H7 (cell line): ENCODE measurements around the gene ARHGAP27. TPM values are rescaled to one million over a fixed set of nuclear protein-coding genes. Genes with fewer than 3 reads are reported as not detected.
"Not testable (repeated sequence)": the region's sequence is repeated elsewhere in the genome, so short reads cannot be mapped to it uniquely, and the experiment has no call there.

Experiments used
- DNase-seq: peaks from one replicate; pipeline ENCODE4 v3.0.0; 2012
- H3K27me3 ChIP-seq: 2 replicates; pipeline ENCODE4 v1.6.0; 2011; ENCODE audit warnings: mild to moderate bottlenecking, low read length; ENCODE audit not compliant: control insufficient read depth, insufficient read depth
- H3K36me3 ChIP-seq: replicated peaks from 2 replicates; pipeline ENCODE4 v1.5.1; 2011; ENCODE audit warnings: low read length; ENCODE audit not compliant: control insufficient read depth, insufficient read depth
- H3K4me3 ChIP-seq: 2 replicates; pipeline ENCODE4 v1.5.1; 2011; ENCODE audit warnings: low read depth, mild to moderate bottlenecking, control low read depth, low read length, moderate library complexity; ENCODE audit not compliant: insufficient read depth
- total RNA-seq: library from RNA; depleted of rRNA; stranded (reverse); fragments of >200 nt; shearing (Covaris generic); gene quantifications from 2 replicates; pipeline ENCODE4 v1.2.3, GENCODE V29; 2014

The ARHGAP27 gene
- total RNA-seq, 1 experiment from 2014 or later, result 4.5 TPM

DNA sequence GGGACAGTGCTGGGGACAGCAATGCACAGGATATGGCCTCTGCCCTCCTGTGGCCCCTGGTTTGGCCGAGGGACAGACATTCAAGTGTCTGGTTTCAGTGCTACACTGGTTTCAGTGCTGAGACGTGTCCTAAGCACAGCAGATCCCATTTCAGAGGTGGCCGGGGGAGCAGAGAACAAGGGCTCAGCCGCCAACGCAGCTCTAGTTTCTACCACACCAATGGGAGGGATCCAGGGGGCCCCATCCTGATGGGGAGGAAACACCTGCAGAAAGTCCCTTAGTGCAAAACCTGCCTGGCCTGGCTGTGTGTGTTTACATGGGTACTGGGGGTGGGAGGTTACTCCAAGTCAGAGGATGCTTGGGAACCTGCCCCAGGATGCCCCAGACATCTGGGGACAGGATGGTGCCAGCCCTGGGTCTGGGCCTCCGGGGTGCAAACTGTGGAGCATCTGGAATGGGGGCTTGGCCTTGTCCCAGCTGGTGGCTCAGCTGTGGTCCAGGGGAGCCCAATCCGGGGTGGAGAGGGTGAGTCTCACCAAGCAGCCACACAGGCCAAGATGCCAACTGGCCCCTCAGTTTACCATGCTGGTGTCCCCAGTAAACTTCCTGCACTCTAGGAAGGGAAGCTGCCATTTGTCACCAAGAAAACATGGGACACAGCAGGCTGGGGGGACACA lies 8.3 kb upstream of the ARHGAP27 start:
- not testable (repeated sequence) for H3K36me3 ChIP-seq, H3K4me3 ChIP-seq, H3K27me3 ChIP-seq
- peak; percentile 71 for DNase-seq

DNA sequence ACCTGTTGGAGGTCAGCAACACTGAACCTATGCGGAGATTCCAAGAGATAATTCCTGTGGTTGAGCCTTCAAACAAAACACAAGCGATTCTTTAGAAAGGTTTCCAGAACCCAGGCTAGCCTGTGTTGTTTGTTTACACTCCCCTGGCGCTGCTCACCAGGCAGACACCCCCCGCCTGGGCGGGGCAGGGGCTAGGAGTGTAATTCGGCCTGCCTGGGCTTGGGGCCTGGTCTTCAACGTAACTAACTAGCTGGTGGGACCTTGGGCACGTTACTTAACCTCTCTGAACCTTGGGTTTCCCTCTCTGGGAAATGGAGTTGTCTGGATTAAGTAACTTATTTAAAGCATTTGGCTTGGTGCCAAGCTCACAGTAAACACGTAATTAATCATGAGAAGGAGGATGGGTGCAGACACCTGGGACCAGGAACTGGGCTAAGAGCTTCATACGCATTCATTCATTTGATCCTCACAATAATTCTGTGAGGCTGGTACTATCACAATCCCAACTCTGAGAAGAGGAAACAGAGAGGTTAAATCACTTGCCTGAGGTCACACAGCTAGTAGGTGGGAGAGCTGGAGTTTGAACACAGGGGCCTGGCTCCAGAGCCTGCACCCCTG lies 7.6 kb upstream of the ARHGAP27 start:
- peak; percentile 80 for DNase-seq
- no peak overlapping the region for H3K4me3 ChIP-seq
- H3K27me3 ChIP-seq, result no peaks in the 10 kb centered on the region; the same call in 1 of the 2 replicates
- H3K36me3 ChIP-seq, result no peaks in the 10 kb centered on the region

DNA sequence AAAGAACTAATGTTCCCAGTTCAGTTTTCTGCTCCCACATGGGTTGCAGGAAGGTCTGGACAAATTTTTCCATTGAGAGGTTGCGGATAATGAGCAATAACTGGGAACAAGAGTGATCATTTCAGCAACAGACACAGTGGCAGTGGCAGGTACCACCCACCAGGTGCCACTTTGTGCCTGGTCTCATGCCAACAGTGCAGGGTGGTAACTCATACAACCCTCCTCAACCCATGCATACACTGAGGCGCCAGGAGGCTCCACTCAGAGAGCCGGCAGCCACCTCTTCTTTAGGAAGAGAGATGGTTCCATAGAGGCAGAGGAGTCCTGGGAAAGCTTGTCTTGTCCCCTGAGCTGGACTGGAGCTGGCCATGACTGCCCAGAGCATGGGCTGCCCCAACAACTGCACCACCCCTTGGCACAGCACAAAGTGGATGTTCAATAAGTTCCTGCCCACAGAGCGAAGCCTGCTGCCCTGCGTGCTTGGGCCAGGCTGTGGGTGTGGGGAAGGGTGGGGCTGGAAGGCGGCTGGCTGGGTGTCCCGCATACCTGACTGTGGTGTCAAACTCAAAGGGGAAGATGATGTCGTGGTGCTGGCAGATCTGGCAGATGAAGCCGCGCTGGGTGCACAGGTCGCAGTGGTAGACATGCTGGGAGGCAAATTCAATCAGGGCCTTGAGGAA lies 6.4 kb upstream of the ARHGAP27 start:
- DNase-seq, result peak; percentile 28

DNA sequence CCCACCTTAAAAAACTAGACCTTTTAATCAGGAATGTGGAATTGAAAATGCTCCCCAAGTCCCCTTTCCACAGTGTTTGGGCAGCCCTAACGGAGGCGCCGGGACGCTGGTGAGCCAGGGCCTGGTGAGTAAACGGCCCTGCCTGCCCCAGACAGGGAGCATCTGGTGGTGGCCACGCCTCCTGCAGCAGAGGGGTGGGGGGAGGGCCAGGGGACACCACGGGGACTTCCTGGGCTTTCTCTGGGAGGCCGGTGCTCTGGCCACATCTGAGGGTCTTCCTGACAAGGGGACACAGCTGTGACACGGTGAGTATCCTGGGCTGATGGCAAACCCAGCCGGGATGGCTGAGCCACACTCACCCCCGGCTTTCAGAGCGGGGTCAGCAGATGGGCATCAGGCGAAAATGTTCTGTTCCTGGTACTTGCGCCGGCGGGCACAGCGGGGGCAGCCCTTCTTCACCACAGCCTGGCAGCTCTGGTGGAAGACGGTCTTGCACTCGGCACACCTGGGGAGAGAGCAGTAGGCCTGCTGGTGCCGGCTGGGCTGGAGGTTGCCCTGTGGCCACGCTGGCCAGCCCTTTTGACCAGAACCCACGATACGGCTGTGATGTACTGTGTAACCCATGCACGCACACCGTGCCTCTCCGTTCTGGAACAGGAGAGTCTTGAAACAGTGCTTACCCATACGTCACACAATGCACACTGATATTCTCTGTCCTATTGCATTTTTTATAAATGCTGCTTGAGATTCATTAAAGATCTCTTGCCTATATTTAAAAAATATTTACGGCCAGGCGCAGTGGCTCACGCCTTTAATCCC lies 5.0 kb upstream of the ARHGAP27 start:
- peak; percentile 80 for DNase-seq
- H3K27me3 ChIP-seq, result peaks cover 8% of the 10 kb centered on the region
- H3K36me3 ChIP-seq, result no peaks in the 10 kb centered on the region
- no peak overlapping the region for H3K4me3 ChIP-seq

More for the DNA sequence above, 6.4 kb upstream of the ARHGAP27 start:
- Histone ChIP-seq H3K4me3 (no peak overlapping the region), H3K27me3 (no peaks in the 10 kb centered on the region; the same call in 1 of the 2 replicates), H3K36me3 (no peaks in the 10 kb centered on the region)

DNA sequence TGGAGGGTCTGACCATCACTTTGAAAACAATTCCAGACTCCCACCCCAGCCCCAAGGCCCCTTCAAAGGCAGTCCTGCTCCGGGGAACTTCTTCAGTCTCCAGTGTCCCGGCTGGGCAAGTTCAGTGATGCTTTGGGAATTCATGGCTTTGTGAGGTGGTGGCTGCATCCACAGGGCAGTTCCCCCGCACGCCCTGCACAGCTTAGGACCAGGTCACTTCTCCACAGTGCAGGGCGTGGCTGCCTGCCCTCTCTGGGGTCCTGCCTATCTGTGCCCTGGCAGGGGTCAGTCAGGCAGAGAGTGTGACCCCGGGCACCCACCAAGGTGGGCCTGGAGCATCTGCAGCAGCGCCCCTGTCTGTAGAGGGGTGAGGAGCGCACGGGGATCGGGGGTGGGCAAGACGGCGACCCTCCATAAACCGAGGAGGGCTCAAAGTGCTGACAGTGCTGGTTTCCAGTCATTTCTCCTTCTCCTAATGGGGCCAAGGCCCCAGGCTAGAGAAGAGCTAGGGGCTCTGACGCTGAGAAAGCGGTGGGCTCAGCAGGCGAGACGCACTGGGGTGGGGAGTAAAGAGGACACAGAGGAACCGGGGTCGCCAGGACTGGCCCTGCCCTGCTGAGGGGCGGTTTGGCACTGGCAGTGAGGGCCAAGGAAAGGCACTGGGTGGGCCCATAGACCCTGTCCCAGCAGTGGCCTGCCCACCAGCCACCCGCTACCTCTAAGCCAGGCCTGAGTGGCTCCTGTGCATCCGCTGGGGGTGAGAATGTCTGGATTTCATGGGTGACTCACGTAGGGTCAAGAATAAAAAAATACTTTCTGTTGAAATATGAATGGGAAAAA lies 4.2 kb upstream of the ARHGAP27 start:
- DNase-seq, result peak; percentile 49
- H3K27me3 ChIP-seq, result peaks cover 15% of the 10 kb centered on the region
- H3K36me3 ChIP-seq, result no peaks in the 10 kb centered on the region
- no peak overlapping the region for H3K4me3 ChIP-seq

- Histone ChIP-seq H3K4me3 (no peak overlapping the region), H3K27me3 (peaks cover 18% of the 10 kb centered on the region), H3K36me3 (no peaks in the 10 kb centered on the region)
- DNase-seq, result peak; percentile 51
These were observed 3.5 kb upstream of the ARHGAP27 start for GRCh38 chr17:45436161-45436560.

DNA sequence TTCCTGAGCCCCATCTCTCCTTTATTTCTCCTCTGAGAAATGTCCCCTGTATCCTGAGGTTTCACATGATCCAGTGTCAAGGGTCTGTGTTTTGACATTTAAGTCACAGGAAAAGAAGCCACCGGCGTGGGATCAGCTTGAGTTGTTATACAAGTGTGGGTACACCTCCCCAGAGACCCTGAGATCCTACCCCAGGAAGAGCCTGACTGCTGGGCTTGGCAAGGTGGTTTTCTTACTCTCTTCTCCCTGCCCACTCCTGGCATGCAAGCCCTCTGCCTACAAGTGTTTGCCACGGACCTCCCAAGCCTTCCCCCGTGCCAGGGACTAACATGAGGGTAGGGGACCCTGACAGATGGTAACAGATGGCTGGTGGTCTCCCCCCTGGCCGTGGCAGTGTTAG lies 2.8 kb upstream of the ARHGAP27 start:
- DNase-seq, result peak; percentile 21
- Histone ChIP-seq H3K36me3 (no peaks in the 10 kb centered on the region), H3K4me3 (no peak overlapping the region), H3K27me3 (peaks cover 25% of the 10 kb centered on the region)

DNA sequence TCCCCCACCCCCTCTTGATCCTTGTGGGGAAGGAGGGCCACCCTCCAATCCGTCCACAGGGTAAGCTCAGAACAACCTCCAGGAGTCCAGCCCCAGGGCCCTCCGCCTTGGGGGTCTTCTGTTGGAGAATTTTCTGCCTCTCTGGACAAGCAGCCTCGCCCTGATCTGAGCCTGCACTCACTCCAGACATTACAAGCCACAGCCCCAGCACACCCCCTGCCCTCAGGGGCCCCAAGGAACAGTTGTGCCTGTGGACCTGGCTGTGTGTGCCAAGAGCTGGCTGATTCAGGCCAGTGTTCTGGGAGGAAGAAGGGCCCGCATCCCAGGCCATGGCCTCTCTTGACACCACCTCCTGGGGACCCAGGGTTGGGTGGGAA lies 477 bp upstream of the ARHGAP27 start:
- Histone ChIP-seq H3K4me3 (peak overlapping the region; percentile 66; the same call in 1 of the 2 replicates), H3K36me3 (no peaks in the 10 kb centered on the region), H3K27me3 (peaks cover 48% of the 10 kb centered on the region)
- peak; percentile 63 for DNase-seq

- peak overlapping the region; percentile 66 for H3K4me3 ChIP-seq
- peak; percentile 99 for DNase-seq
- H3K27me3 ChIP-seq, result peaks cover 49% of the 10 kb centered on the region
- no peaks in the 10 kb centered on the region for H3K36me3 ChIP-seq
These were observed 902 bp downstream of the ARHGAP27 start for GRCh38 chr17:45431531-45432404.

DNA sequence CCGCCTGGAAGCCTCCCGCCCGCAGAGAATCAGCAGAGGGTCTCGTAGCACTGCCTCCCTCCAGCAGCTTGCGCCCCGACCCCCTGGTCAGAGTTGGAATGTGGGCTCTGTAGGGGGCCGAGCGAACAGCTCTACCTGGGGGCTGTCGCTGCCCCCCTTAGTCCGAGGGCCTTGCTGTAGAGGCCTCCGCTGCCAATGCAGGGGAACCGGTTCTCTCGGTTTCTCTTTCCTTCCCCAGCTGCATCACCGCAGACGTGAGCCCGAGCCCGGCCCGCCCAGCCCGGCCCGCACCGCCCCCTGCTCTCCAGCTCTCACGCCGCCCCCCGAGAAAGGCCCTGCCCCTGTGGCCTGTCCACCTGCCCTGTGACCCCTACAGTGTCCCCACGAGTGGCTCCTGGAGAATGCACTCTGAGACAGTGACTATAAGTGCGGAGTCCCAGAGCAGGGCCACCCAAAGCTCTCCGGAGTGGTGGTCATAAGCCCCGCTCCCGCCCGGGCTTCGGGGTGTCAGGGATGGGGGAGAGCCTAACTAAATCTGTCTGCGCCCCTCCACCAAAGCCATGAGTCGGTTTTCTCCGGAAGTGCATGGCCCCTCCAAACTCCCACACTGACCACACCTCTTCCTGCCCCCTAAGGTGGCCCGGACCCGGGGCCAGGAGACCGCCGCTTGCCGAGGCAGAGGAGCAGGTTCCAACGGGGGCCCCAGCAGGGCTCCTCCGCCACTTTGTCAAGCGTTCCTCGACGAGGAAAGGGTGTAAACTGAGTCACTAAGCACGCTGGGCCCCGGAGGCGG lies 1.7 kb downstream of the ARHGAP27 start:
- Histone ChIP-seq H3K27me3 (peaks cover 50% of the 10 kb centered on the region), H3K36me3 (no peaks in the 10 kb centered on the region), H3K4me3 (peak overlapping the region; percentile 66)
- peak; percentile 91 for DNase-seq

DNA sequence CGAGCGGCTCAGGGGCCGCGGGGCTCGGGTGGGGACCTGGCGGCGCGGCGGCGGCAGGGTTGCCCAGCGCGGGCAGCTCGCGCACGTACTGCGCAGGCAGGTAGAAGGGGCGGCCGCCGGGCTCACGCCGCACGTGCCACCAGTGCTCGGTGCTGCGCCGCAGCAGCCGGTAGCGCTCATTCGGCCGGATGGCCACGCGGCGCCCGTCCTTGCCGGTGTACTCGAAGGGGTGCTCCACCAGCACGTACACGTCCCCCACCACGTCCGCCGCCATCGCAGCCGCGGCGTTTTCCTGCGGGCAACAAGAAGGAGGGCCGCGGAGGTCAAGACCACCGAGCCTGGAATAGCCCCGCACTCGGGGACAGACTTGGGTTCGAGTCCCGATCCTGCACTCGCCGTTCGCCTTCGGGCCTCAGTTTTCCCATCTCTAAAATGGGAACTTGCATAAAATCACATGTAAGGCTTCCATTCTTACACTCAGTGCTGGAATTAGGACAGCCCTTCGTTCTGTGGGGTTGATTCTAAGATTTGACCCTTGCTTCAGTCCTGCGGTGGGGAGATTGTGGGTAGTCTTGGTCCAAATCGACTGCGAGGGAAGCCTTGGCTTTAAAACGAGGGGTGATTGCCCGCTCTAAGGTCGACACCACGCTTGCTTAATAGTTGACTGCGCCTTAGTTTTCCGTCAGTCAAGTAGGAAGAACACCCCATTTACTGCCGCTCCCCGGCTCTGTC lies 2.5 kb downstream of the ARHGAP27 start:
- H3K4me3 ChIP-seq, result peak overlapping the region; percentile 66; the same call in 1 of the 2 replicates
- no peak for DNase-seq
- no peaks in the 10 kb centered on the region for H3K36me3 ChIP-seq
- peaks cover 50% of the 10 kb centered on the region for H3K27me3 ChIP-seq
